ENCODE measurements around the gene MSANTD1. TPM values are rescaled to one million over a fixed set of nuclear protein-coding genes. Genes with fewer than 3 reads are reported as not detected.

Gene MSANTD1
- total RNA-seq, 2 donors from 2014 or later, result 1.00 to 2.5 TPM

DNA sequence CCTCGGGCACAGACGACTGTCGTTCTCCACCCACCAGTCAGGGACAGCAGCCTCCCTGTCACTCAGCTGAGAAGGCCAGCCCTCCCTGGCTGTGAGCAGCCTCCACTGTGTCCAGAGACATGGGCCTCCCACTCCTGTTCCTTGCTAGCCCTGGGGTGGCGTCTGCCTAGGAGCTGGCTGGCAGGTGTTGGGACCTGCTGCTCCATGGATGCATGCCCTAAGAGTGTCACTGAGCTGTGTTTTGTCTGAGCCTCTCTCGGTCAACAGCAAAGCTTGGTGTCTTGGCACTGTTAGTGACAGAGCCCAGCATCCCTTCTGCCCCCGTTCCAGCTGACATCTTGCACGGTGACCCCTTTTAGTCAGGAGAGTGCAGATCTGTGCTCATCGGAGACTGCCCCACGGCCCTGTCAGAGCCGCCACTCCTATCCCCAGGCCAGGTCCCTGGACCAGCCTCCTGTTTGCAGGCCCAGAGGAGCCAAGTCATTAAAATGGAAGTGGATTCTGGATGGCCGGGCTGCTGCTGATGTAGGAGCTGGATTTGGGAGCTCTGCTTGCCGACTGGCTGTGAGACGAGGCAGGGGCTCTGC, 7.9 kb upstream of the MSANTD1 start:
- WGBS, 2 experiments (ENCODE audit: insufficient coverage in 1 of 2, insufficient read length in 1 of 2), result 90 to 93% methylated on average over 12 to 13 of the region's 13 CpGs
- no peak overlapping the region for H3K27ac ChIP-seq (ENCODE audit: low read depth, low read length)
- no peak for DNase-seq
- H3K27me3 ChIP-seq (ENCODE audit: control insufficient read depth, insufficient read depth, low read length, poor library complexity, severe bottlenecking), result no peaks in the 10 kb centered on the region
- Mint-ChIP-seq H3K36me3 (ENCODE audit: low read depth) (peaks cover 42% of the 10 kb centered on the region), H3K4me3 (no peak overlapping the region), H3K27me3 (ENCODE audit: insufficient read depth) (no peaks in the 10 kb centered on the region), H3K27ac (no peak overlapping the region), H3K9me3 (no peaks in the 10 kb centered on the region), H3K4me1 (peaks cover 5% of the 10 kb centered on the region)
- H3K9me3 ChIP-seq (ENCODE audit: control insufficient read depth, low read length), result no peaks in the 10 kb centered on the region
- peaks cover 22% of the 10 kb centered on the region for H3K36me3 ChIP-seq (ENCODE audit: control insufficient read depth, insufficient read depth, low read length)
- H3K4me3 ChIP-seq (ENCODE audit: low read length), result no peak overlapping the region
- no peak overlapping the region for H3K9ac ChIP-seq (ENCODE audit: extremely low read depth, low read length, poor library complexity, severe bottlenecking)
- no peak for TF ChIP-seq CTCF (conservative IDR thresholded peaks at IDR 0.05)
- no peaks in the 10 kb centered on the region for H3K4me1 ChIP-seq (ENCODE audit: control insufficient read depth, insufficient read depth, low read length)

GRCh38 chr4:3241898-3242524, 6.9 kb upstream of the MSANTD1 start:
- no peak for DNase-seq
- H3K9me3 ChIP-seq (ENCODE audit: control insufficient read depth, low read length), result no peaks in the 10 kb centered on the region
- H3K27me3 ChIP-seq (ENCODE audit: control insufficient read depth, insufficient read depth, low read length, poor library complexity, severe bottlenecking), result no peaks in the 10 kb centered on the region
- peaks cover 5% of the 10 kb centered on the region for H3K4me1 Mint-ChIP-seq
- H3K27ac ChIP-seq (ENCODE audit: low read depth, low read length), result no peak overlapping the region
- no peaks in the 10 kb centered on the region for H3K9me3 Mint-ChIP-seq
- peak overlapping the region; percentile 66 for H3K27ac Mint-ChIP-seq
- no peaks in the 10 kb centered on the region for H3K4me1 ChIP-seq (ENCODE audit: control insufficient read depth, insufficient read depth, low read length)
- H3K36me3 ChIP-seq (ENCODE audit: control insufficient read depth, insufficient read depth, low read length), result peaks cover 19% of the 10 kb centered on the region
- no peak overlapping the region for H3K4me3 Mint-ChIP-seq
- H3K9ac ChIP-seq (ENCODE audit: extremely low read depth, low read length, poor library complexity, severe bottlenecking), result no peak overlapping the region
- 92 to 98% methylated on average over 12 to 17 of the region's 17 CpGs for WGBS, 2 experiments (ENCODE audit: insufficient coverage in 1 of 2, insufficient read length in 1 of 2)
- H3K4me3 ChIP-seq (ENCODE audit: low read length), result no peak overlapping the region
- peaks cover 38% of the 10 kb centered on the region for H3K36me3 Mint-ChIP-seq (ENCODE audit: low read depth)
- TF ChIP-seq CTCF (conservative IDR thresholded peaks at IDR 0.05), result no peak
- H3K27me3 Mint-ChIP-seq (ENCODE audit: insufficient read depth), result no peaks in the 10 kb centered on the region

DNA sequence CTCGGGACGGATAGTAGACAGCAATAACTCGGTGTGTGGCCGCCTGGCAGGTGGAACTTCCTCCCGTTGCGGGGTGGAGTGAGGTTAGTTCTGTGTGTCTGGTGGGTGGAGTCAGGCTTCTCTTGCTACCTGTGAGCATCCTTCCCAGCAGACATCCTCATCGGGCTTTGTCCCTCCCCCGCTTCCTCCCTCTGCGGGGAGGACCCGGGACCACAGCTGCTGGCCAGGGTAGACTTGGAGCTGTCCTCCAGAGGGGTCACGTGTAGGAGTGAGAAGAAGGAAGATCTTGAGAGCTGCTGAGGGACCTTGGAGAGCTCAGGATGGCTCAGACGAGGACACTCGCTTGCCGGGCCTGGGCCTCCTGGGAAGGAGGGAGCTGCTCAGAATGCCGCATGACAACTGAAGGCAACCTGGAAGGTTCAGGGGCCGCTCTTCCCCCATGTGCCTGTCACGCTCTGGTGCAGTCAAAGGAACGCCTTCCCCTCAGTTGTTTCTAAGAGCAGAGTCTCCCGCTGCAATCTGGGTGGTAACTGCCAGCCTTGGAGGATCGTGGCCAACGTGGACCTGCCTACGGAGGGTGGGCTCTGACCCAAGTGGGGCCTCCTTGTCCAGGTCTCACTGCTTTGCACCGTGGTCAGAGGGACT, 5.7 kb upstream of the MSANTD1 start:
- Histone ChIP-seq H3K4me1 (ENCODE audit: control insufficient read depth, insufficient read depth, low read length) (no peaks in the 10 kb centered on the region), H3K9ac (ENCODE audit: extremely low read depth, low read length, poor library complexity, severe bottlenecking) (no peak overlapping the region), H3K4me3 (ENCODE audit: low read length) (no peak overlapping the region), H3K27ac (ENCODE audit: low read depth, low read length) (no peak overlapping the region), H3K9me3 (ENCODE audit: control insufficient read depth, low read length) (no peaks in the 10 kb centered on the region), H3K27me3 (ENCODE audit: control insufficient read depth, insufficient read depth, low read length, poor library complexity, severe bottlenecking) (no peaks in the 10 kb centered on the region), H3K36me3 (ENCODE audit: control insufficient read depth, insufficient read depth, low read length) (peaks cover 19% of the 10 kb centered on the region)
- Mint-ChIP-seq H3K27me3 (ENCODE audit: insufficient read depth) (no peaks in the 10 kb centered on the region), H3K36me3 (ENCODE audit: low read depth) (peaks cover 29% of the 10 kb centered on the region), H3K4me1 (peaks cover 2% of the 10 kb centered on the region), H3K9me3 (no peaks in the 10 kb centered on the region), H3K4me3 (no peak overlapping the region), H3K27ac (no peak overlapping the region)
- no peak for DNase-seq
- WGBS, 2 experiments (ENCODE audit: insufficient coverage in 1 of 2, insufficient read length in 1 of 2), result 90 to 95% methylated on average over 9 to 23 of the region's 23 CpGs
- TF ChIP-seq CTCF (conservative IDR thresholded peaks at IDR 0.05), result no peak

Measured in endodermal cell (in vitro differentiated cells).